Subcutaneous adipose tissue (tissue), 4 donors: ENCODE measurements around the gene GPX5. TPM values are rescaled to one million over a fixed set of nuclear protein-coding genes. Genes with fewer than 3 reads are reported as not detected.

ENCODE experiments used
- CTCF ChIP-seq: fragments of 450-650 bp; IDR thresholded peaks from one replicate; pipeline ENCODE4 v1.5.1; 2016; ENCODE audit warnings: low read depth, mild to moderate bottlenecking, control low read depth, antibody characterized with exemption, moderate library complexity
- total RNA-seq, 4 donors: library from RNA; depleted of rRNA; stranded (reverse); fragments of >200 nt; gene quantifications; one replicate each; pipeline ENCODE4 v1.1.0, GENCODE V29; 2016

GPX5 gene
- total RNA-seq, 4 donors from 2014 or later = not detected

- TF ChIP-seq CTCF = no peak
These were observed 29.5 kb downstream of the GPX5 start for GRCh38 chr6:28555136-28555535.

- TF ChIP-seq CTCF = no peak
These were observed 32.9 kb downstream of the GPX5 start for GRCh38 chr6:28558629-28559028.

DNA sequence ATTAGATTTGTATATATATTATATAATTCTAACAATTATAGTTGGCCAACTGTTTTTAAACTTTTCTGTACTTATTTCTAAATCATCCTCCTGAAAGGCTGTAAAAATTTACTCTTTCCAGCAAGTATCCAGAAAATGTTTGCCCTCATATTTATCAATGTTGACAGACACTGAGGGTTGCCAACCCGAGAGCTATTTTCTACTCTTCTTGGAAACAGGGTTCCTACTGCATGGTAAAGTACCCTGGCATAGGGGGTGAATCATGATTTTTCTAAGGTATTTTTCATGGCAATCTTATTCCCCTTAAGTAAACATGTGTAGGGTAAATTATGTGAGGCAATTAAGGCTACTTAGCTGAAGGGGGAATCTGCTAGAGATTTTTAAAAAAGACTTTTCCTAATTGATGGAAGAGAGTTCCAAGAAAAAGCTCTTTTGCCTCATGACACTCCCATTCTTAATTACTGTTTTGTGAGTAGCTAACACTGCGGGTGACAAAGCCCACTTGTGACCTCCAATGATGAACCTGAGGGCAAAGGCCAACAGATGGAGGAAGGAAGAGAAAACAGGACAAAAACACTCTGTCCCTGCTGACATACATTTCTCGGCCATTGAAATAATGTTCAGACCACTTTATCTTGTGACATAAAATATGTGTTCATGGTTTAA is 37.9 kb downstream of the GPX5 start:
- TF ChIP-seq CTCF = no peak

- TF ChIP-seq CTCF = no peak
These were observed 40.3 kb downstream of the GPX5 start for GRCh38 chr6:28565823-28566526.

GRCh38 chr6:28566527-28567252 is 41.0 kb downstream of the GPX5 start:
- TF ChIP-seq CTCF = no peak

DNA sequence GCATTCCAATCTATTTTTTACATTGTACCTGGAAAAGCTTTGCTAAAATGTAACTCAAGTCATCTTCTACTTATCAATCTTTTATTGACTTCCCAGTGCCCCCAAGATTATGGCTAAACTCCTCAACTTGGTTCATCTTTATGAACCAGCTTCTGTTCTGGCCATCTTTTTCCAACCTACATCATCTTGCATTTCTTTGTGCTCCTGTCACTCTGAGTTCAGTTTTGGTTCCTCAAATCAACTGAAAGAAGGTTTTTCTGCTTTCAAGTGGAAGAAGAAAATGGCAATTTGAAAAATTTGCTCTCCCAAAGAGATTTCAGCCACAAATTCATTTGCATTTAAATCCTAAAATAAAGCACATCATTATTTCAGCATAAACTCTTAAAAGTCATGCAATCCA is 41.8 kb downstream of the GPX5 start:
- no peak for TF ChIP-seq CTCF

GRCh38 chr6:28568515-28569108 is 42.9 kb downstream of the GPX5 start:
- no peak for TF ChIP-seq CTCF
